ENCODE results near the gene RAB32.
"Not testable (repeated sequence)": the region's sequence is repeated elsewhere in the genome, so short reads cannot be mapped to it uniquely, and the experiment has no call there.

The RAB32 gene

DNA sequence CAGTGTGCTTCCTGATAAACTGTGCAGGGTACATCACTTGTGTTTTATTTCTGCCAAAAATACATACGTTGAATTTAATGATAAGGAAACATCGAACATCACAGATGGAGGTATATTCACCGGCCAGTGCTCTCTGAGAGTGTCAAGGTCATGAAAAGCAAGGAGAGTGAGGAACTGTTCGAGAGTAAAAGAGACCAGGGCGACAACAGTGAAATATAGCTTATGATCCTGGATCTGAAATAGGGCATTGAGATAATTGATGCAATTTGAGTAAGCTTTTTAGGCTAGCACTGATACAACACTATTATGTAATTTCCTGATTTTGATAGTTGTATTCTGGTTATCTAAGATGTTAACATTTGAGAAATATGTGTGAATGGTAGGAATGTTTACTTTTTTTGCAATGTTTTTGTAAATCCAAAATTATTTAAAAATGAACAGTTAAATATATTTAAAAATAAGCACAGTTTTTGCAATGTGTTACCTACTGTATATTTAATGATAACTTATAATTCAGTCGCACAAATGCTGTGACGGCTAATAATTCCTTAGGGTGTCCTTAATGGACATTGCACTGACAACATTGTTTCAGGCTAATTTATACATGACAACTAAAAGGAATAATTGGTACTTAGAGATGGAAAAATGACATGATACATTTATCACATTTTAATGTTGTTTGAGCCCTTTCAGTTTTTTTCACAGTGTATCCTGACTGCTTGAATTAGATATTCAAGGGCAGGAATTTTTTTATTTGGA lies 9.9 kb downstream of the RAB32 start:
- Mint-ChIP-seq H3K4me1 (ENCODE audit: low read depth) (no peaks in the 10 kb centered on the region), H3K4me3 (no peak overlapping the region), H3K27me3 (no peaks in the 10 kb centered on the region), H3K27ac (no peak overlapping the region), H3K36me3 (no peaks in the 10 kb centered on the region), H3K9me3 (ENCODE audit: low read depth) (no peaks in the 10 kb centered on the region)

DNA sequence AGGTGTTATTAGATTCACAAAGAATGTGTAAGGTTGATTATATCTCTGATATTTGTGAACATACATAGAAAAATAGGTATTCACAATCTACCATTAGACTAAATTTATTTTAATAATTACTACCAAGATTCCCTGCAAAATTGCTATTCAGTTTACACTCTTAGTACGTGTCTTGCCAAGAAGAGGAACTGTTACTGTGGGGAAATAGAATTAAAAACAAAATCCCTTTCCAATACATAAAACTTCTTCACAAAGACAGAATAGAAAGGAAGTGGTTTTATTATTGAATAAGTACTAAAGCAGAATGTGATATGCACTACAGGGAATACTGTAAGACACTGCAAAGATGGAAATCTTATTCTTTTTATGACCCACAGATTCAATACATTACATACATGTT lies 17.0 kb downstream of the RAB32 start:
- no peaks in the 10 kb centered on the region for H3K4me1 Mint-ChIP-seq (ENCODE audit: low read depth)
- H3K27ac Mint-ChIP-seq, result no peak overlapping the region
- no peak overlapping the region for H3K4me3 Mint-ChIP-seq
- no peaks in the 10 kb centered on the region for H3K36me3 Mint-ChIP-seq
- no peaks in the 10 kb centered on the region for H3K9me3 Mint-ChIP-seq (ENCODE audit: low read depth)
- no peaks in the 10 kb centered on the region for H3K27me3 Mint-ChIP-seq

DNA sequence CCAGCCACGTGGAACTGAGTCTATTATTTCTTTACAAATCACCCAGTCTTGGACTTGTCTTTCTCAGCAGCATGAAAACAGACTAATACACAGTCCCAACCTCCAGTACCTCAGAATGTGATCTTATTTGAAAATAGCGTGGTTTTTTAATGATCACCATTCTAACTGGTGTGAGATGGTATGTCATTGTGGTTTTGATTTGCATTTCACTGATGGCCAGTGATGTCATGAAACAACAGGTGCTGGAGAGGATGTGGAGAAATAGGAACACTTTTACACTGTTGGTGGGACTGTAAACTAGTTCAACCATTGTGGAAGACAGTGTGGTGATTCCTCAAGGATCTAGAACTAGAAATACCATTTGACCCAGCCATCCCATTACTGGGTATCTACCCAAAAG lies 23.0 kb downstream of the RAB32 start:
- not testable (repeated sequence) for H3K4me1 Mint-ChIP-seq (ENCODE audit: low read depth); H3K4me3 Mint-ChIP-seq; H3K9me3 Mint-ChIP-seq (ENCODE audit: low read depth); H3K27me3 Mint-ChIP-seq; H3K27ac Mint-ChIP-seq; H3K36me3 Mint-ChIP-seq

DNA sequence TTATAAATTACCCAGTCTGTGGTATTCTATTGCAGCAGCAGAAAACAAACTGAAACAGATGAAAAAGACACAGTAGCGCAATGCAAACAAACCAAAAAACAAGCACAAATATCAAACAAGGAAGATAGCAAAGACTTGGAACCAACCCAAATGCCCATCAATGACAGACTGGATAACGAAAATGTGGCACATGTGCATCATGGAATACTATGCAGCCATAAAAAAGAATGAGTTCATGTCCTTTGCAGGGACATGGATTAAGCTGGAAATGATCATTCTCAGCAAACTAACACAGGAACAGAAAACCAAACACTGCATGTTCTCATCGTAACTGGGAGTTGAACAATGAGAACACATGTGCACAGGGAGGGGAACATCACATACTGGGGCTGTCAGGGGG lies 25.0 kb downstream of the RAB32 start:
- not testable (repeated sequence) for H3K4me3 Mint-ChIP-seq, H3K36me3 Mint-ChIP-seq

DNA sequence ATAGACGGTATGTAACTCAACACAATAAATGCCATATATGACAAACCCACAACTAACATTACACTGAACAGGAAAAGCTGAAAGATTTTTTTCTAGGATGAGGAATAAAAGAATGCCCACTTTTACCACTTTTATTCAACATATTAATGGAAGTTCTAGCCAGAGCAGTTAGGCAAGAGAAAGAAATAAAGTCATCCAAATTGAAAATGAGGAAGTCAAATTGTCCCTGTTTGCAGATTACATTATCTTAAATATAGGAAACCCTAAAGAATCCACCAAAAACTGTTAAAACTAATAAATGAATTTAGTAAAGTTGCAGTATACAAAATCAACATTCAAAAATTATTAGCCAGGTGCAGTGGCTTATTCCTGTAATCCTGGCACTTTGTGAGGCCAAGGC lies 30.6 kb downstream of the RAB32 start:
- Mint-ChIP-seq H3K36me3 (no peaks in the 10 kb centered on the region), H3K4me3 (no peak overlapping the region), H3K27me3 (no peaks in the 10 kb centered on the region), H3K27ac (no peak overlapping the region), H3K9me3 (ENCODE audit: low read depth) (peaks cover 11% of the 10 kb centered on the region), H3K4me1 (ENCODE audit: low read depth) (no peaks in the 10 kb centered on the region)

More for the DNA sequence above, 25.0 kb downstream of the RAB32 start:
- H3K4me1 Mint-ChIP-seq (ENCODE audit: low read depth); H3K27ac Mint-ChIP-seq; H3K27me3 Mint-ChIP-seq: not testable (repeated sequence)
- peaks cover 11% of the 10 kb centered on the region for H3K9me3 Mint-ChIP-seq (ENCODE audit: low read depth)

DNA sequence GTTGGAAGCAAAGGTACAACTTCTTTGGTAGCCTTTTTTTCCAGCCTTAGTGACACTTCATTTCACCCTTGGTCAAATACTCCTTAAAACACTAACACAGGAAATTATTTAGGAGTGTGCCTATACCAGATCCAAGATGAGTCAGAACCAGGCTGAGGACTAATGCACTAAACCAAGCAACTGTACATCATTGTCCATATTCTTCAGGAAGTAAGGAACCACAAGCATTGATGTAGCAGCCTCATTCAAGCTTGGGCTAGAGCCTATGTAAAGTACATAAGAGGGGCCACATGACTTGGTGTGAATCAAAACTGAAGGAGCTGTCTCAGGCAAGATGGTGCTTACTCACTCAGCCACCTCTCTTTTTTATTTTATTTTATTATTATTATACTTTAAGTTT lies 34.4 kb downstream of the RAB32 start:
- Mint-ChIP-seq H3K36me3 (no peaks in the 10 kb centered on the region), H3K9me3 (ENCODE audit: low read depth) (no peaks in the 10 kb centered on the region), H3K27me3 (no peaks in the 10 kb centered on the region), H3K27ac (no peak overlapping the region), H3K4me1 (ENCODE audit: low read depth) (no peaks in the 10 kb centered on the region), H3K4me3 (no peak overlapping the region)

DNA sequence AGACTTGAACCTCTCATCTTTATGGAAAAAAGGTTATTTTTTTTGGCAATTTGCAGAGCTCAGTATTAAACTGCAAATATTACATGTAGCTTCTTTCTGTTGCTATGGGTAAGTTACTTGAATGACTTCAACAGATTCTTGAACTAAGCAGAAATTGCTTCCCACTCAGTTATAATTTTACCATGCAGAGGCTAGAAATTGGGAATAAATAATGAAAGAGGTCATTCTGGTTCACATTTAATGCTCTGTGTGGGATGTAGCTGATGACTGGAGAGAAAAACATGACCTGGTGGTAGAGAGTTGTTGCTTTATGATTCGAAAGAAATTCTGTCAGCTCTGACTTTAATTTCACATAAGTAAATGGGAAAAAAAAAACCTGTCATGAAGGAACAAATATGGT lies 38.3 kb downstream of the RAB32 start:
- no peaks in the 10 kb centered on the region for H3K27me3 Mint-ChIP-seq
- no peaks in the 10 kb centered on the region for H3K36me3 Mint-ChIP-seq
- no peaks in the 10 kb centered on the region for H3K4me1 Mint-ChIP-seq (ENCODE audit: low read depth)
- no peaks in the 10 kb centered on the region for H3K9me3 Mint-ChIP-seq (ENCODE audit: low read depth)
- no peak overlapping the region for H3K27ac Mint-ChIP-seq
- H3K4me3 Mint-ChIP-seq, result no peak overlapping the region

DNA sequence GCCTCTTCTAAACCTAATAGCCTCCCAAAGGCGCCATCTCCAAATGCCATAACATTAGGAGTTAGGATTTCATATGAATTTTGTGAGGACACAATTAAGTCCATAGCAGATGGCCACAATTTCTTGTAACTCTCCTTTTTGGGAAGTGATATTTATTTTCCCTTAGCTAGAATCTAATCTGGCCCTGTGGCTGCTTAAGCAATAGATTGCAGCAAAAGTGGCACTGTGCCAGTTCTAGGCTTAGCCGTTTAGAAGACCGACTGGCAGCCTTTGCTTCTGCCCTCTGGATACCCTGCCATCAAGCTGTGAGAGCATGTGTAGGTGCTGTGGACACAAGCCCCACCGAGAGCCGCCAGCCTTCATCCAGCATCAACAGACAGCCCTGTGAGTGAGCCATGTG lies 39.2 kb downstream of the RAB32 start:
- Mint-ChIP-seq H3K27ac (no peak overlapping the region), H3K4me1 (ENCODE audit: low read depth) (no peaks in the 10 kb centered on the region), H3K9me3 (ENCODE audit: low read depth) (no peaks in the 10 kb centered on the region), H3K4me3 (no peak overlapping the region), H3K27me3 (no peaks in the 10 kb centered on the region), H3K36me3 (no peaks in the 10 kb centered on the region)

DNA sequence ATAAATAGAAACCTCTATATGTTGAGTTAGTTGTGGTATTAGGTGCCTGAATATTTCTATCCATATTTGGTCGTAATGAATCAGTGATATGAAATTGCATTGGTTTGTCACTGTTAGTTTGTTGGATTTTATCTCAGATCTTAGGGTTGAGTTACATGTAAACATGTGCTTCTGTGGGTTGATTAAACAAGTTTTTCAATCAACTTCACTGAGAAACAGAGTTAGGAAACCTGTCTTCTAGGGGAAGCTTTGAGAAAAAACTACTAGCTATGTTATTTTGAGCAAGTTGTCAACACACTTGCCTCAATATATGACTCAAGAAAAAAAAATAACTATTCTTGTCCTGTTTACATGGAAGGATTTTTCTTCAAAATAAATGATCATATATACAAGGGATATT lies 40.3 kb downstream of the RAB32 start:
- Mint-ChIP-seq H3K9me3 (ENCODE audit: low read depth) (no peaks in the 10 kb centered on the region), H3K27me3 (no peaks in the 10 kb centered on the region), H3K4me3 (no peak overlapping the region), H3K27ac (no peak overlapping the region), H3K4me1 (ENCODE audit: low read depth) (no peaks in the 10 kb centered on the region), H3K36me3 (no peaks in the 10 kb centered on the region)

DNA sequence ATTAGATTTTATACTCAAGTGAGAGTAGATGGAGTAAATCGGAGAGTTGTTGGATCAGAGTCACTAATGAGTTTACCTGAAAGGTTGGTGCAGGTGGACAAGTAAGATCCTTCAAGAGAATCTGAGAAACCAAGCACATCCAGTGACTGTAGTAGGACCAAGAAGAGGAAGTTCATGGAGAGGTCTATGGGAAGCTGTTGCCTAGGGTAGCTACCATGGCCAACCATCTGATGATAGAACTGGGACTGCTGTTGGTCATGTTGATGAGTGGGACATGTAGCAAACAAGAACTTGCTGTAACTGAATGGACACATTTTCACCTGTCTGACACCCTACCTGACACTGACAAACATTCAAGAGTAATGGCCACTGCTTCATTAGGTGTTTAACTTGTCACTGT lies 43.8 kb downstream of the RAB32 start:
- Mint-ChIP-seq H3K9me3 (ENCODE audit: low read depth) (no peaks in the 10 kb centered on the region), H3K27me3 (no peaks in the 10 kb centered on the region), H3K4me1 (ENCODE audit: low read depth) (no peaks in the 10 kb centered on the region), H3K36me3 (no peaks in the 10 kb centered on the region), H3K27ac (no peak overlapping the region), H3K4me3 (no peak overlapping the region)

DNA sequence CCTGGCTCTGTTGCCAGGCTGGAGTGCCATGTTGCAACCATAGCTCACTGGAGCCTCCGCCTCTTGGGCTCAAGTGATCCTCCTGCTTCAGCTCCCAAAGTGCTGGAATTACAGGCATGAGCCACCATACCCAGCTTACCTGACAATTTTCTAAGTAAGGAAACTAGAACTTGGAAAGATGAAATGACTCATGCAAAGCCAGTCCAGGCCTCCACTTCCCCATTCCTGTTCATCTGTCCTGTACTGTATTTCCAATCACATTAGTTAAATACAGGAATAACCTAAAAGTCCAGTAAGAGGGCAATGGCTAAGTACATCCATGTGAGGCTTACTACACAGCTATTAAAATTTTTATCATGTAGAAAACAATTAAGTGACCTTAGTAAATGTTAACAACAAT lies 46.9 kb downstream of the RAB32 start:
- Mint-ChIP-seq H3K4me1 (ENCODE audit: low read depth) (no peaks in the 10 kb centered on the region), H3K27me3 (no peaks in the 10 kb centered on the region)

DNA sequence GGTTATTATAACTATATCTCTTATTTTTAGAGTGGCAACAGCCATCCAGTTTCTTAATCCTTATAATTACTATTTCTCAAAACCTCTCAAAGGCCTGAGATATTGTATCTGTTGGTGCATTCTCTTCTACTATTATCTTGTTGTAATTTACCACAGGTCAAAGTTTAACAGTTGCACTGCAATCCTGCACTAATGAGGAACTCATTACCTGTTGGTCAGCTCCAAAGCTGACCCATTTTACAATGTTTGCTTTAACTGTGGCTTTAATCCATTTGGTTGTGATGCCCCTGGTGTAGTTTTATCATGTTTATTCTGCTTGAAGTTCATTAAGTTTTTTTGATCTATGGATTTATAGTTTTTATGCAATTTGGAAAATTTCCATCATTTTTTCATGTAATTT lies 48.8 kb downstream of the RAB32 start:
- H3K27me3 Mint-ChIP-seq, result no peaks in the 10 kb centered on the region
- H3K36me3 Mint-ChIP-seq, result no peaks in the 10 kb centered on the region
- no peaks in the 10 kb centered on the region for H3K9me3 Mint-ChIP-seq (ENCODE audit: low read depth)
- H3K4me3 Mint-ChIP-seq, result no peak overlapping the region
- H3K27ac Mint-ChIP-seq, result no peak overlapping the region
- no peaks in the 10 kb centered on the region for H3K4me1 Mint-ChIP-seq (ENCODE audit: low read depth)

More for the DNA sequence above, 46.9 kb downstream of the RAB32 start:
- Mint-ChIP-seq H3K4me3 (no peak overlapping the region), H3K9me3 (ENCODE audit: low read depth) (no peaks in the 10 kb centered on the region), H3K27ac (no peak overlapping the region), H3K36me3 (no peaks in the 10 kb centered on the region)

DNA sequence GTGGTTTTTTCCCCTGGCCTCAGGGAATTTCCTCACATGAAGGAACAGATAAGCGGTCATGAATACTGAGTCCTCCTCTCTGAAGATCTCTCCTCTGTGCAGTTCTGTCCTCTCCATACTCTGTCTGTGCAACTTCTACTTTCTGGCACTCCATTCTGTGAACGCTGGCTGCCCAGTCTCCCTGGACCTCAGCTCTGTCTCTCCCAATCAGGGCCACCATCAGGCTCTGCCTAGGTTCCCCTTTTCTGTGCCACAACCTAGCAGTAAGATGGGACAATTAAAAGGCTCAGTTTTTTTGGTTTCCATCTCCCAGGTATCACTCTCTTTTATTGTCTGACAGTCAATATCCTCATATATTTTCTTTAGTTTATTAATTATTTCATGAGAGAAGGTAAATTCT lies 50.4 kb downstream of the RAB32 start:
- Mint-ChIP-seq H3K9me3 (ENCODE audit: low read depth) (no peaks in the 10 kb centered on the region), H3K27me3 (peaks cover 5% of the 10 kb centered on the region), H3K4me1 (ENCODE audit: low read depth) (peaks cover 2% of the 10 kb centered on the region), H3K27ac (no peak overlapping the region), H3K4me3 (no peak overlapping the region), H3K36me3 (no peaks in the 10 kb centered on the region)

DNA sequence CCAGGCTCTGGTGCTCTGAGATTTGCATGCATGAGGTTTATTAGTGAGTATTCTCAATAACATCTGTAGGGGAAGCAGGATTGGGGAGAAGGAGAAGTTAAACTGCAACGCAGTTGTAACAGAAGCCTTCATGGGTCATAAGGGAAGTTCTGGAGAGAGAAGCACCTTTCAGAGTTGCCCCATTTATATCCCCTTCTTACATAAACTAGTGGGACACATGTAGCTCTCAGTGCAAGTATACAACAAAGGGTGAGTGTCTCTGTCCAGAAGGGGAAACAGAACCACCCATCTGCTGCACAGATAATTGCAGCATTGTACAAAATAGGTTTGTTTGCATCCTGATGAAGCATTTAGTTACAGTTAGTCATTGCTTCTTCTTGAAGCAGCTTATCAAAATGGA lies 50.9 kb downstream of the RAB32 start:
- Mint-ChIP-seq H3K4me3 (no peak overlapping the region), H3K4me1 (ENCODE audit: low read depth) (peaks cover 6% of the 10 kb centered on the region), H3K27me3 (peaks cover 8% of the 10 kb centered on the region), H3K36me3 (no peaks in the 10 kb centered on the region), H3K27ac (no peak overlapping the region), H3K9me3 (ENCODE audit: low read depth) (no peaks in the 10 kb centered on the region)

DNA sequence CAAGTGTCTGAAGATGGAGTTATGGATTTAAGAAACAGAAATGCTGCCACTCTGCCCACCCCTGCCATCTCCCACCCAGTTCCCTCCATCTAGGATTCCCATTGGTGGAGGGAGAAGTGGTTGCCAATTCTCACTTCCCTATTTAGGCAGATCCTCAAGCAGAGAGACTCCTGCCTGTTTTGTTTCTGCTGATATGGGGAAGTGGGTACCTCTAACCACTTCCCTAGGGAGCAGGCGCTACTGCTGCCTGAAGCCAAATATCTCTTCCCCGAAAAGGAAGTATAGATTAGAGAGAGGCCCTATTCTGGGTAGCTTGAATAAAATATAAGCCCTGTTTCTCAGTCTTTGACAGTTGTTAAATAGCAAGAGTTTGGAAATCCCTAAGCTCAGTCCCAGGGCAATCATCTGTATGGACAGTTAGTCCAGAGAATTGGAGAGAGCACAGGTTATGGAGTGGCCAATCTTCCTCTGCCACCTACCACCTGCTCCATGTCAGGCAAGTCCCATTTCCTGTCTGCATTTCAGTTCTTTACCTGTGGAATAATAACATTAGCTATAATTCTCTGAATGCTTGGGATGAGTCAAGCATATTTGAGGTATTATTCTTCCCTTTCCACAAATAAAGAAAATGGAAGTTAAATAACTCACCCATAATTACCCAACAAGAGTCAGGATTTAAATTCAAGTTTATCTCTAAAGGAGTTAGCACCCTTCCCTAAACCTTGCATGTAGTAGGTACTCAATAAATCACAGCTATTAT lies 52.5 kb downstream of the RAB32 start:
- peaks cover 15% of the 10 kb centered on the region for H3K27me3 Mint-ChIP-seq
- H3K27ac Mint-ChIP-seq, result no peak overlapping the region
- no peak overlapping the region for H3K4me3 Mint-ChIP-seq
- no peaks in the 10 kb centered on the region for H3K9me3 Mint-ChIP-seq (ENCODE audit: low read depth)
- H3K36me3 Mint-ChIP-seq, result no peaks in the 10 kb centered on the region
- peaks cover 10% of the 10 kb centered on the region for H3K4me1 Mint-ChIP-seq (ENCODE audit: low read depth)

Data from activated naive CD8-positive, alpha-beta T cell (primary cell).